Right atrium auricular region (tissue), 2 donors: ENCODE measurements around the gene LAMC3. TPM values are rescaled to one million over a fixed set of nuclear protein-coding genes. Genes with fewer than 3 reads are reported as not detected.
A peak's percentile ranks its signal among the peaks of the same experiment; 100 is the strongest.

Experiments
- DNase-seq: peaks from one replicate; pipeline ENCODE4 v3.0.0-alpha.2; 2019; ENCODE audit warnings: low spot score
- H3K27ac ChIP-seq, 2 donors: fragments of 200-600 bp; sonication (generic); 1 replicate in 1 of 2; 2 replicates in 1 of 2; pipeline ENCODE4 v1.5.1; 2016 to 2019
- H3K27me3 ChIP-seq, 2 donors: fragments of 200-600 bp; sonication (generic); one replicate each; pipeline versions ENCODE4 v1.5.1 to v1.6.0; 2017 to 2019
- H3K36me3 ChIP-seq: fragments of 200-600 bp; sonication (generic); one replicate; pipeline ENCODE4 v1.5.1; 2016
- H3K4me1 ChIP-seq, 2 donors: fragments of 200-600 bp; sonication (generic); one replicate each; pipeline versions ENCODE4 v1.5.1 to v1.6.0; 2017 to 2019
- H3K4me3 ChIP-seq, 2 donors: fragments of 200-600 bp; sonication (generic); 1 replicate in 1 of 2; 2 replicates in 1 of 2; pipeline ENCODE4 v1.5.1; 2017 to 2019; ENCODE audit warnings: mild to moderate bottlenecking in 1 of 2, moderate library complexity in 1 of 2
- H3K9me3 ChIP-seq, 2 donors: fragments of 200-600 bp; sonication (generic); one replicate each; pipeline ENCODE4 v1.5.1; 2019
- CTCF ChIP-seq, 2 donors: fragments of 200-600 bp; sonication (generic); IDR thresholded peaks; one replicate each; pipeline ENCODE4 v1.5.1; 2019; ENCODE audit warnings: antibody characterized with exemption in 2 of 2
- total RNA-seq, 2 donors: library from RNA; depleted of rRNA; stranded (reverse); fragments of >200 nt; gene quantifications; one replicate each; pipeline ENCODE4 v1.1.0, GENCODE V29; 2016

Gene LAMC3
- total RNA-seq, 2 donors from 2014 or later: 0.56 to 1.6 TPM

- no peak overlapping the region for H3K4me3 ChIP-seq
- DNase-seq: peak; percentile 73
- no peak for TF ChIP-seq CTCF (IDR thresholded peaks at IDR 0.05)
- H3K27me3 ChIP-seq: no peaks in the 10 kb centered on the region
- no peak overlapping the region for H3K27ac ChIP-seq
- H3K4me1 ChIP-seq: peaks cover 0 to 10% of the 10 kb centered on the region in 2 donors
- peaks cover 0 to 8% of the 10 kb centered on the region in 2 donors for H3K9me3 ChIP-seq
- no peaks in the 10 kb centered on the region for H3K36me3 ChIP-seq
These were observed 46.3 kb upstream of the LAMC3 start for GRCh38 chr9:130962418-130963316.

GRCh38 chr9:130963337-130963908 lies 45.6 kb upstream of the LAMC3 start:
- no peak for DNase-seq

DNA sequence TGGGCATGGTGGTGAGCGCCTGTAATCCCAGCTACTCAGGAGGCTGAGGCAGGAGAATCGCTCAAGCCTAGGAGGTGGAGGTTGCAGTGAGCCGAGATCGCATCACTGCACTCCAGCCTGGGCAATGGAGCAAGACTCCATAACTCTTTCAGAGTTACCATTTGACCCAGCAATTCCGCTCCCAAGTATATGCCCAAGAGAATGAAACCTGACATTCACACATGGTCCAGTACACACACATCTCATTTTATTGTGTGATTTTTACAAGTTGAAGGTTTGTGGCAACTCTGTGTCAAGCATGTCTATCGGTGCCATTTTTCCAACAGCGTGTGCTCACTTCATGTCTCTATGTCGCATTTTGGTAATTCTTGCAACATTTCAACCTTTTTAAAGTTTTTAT lies 45.1 kb upstream of the LAMC3 start:
- TF ChIP-seq CTCF (IDR thresholded peaks at IDR 0.05): no peak
- no peaks in the 10 kb centered on the region for H3K27me3 ChIP-seq
- peaks cover 0 to 10% of the 10 kb centered on the region in 2 donors for H3K4me1 ChIP-seq
- no peak overlapping the region for H3K4me3 ChIP-seq
- H3K27ac ChIP-seq: no peak overlapping the region
- DNase-seq: no peak
- no peaks in the 10 kb centered on the region for H3K36me3 ChIP-seq
- peaks cover 0 to 8% of the 10 kb centered on the region in 2 donors for H3K9me3 ChIP-seq

More at GRCh38 chr9:130963337-130963908, 45.6 kb upstream of the LAMC3 start:
- no peaks in the 10 kb centered on the region for H3K27me3 ChIP-seq
- no peak for TF ChIP-seq CTCF (IDR thresholded peaks at IDR 0.05)
- peaks cover 0 to 10% of the 10 kb centered on the region in 2 donors for H3K4me1 ChIP-seq
- no peaks in the 10 kb centered on the region for H3K36me3 ChIP-seq
- H3K4me3 ChIP-seq: no peak overlapping the region
- H3K27ac ChIP-seq: no peak overlapping the region
- H3K9me3 ChIP-seq: peaks cover 0 to 8% of the 10 kb centered on the region in 2 donors

- peaks cover 0 to 8% of the 10 kb centered on the region in 2 donors for H3K9me3 ChIP-seq
- peaks cover 0 to 10% of the 10 kb centered on the region in 2 donors for H3K4me1 ChIP-seq
- no peak for TF ChIP-seq CTCF (IDR thresholded peaks at IDR 0.05)
- no peaks in the 10 kb centered on the region for H3K27me3 ChIP-seq
- H3K27ac ChIP-seq: no peak overlapping the region
- H3K36me3 ChIP-seq: no peaks in the 10 kb centered on the region
- no peak overlapping the region for H3K4me3 ChIP-seq
- DNase-seq: no peak
These were observed 43.3 kb upstream of the LAMC3 start for GRCh38 chr9:130965680-130966079.

DNA sequence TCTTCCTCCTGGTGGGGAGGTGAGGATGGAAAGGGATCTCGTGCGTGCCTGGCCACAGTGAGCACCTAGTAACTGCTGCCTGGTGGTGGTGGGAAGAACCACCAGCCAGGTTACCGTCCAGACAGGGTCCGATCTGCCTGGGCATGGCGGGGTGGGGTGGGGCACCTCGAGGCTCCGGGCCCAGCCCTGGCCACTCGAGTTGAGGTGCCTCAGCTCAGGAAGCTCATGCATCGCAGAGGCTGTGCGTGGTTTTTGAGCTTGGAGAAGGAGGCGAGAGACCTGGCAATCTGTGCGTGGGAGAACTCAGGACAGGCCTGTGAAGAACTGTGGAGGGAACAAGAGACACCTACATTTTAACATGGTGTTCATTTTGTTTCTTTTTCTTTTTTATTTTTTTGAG lies 38.9 kb upstream of the LAMC3 start:
- no peak overlapping the region for H3K4me3 ChIP-seq
- no peaks in the 10 kb centered on the region for H3K9me3 ChIP-seq
- no peaks in the 10 kb centered on the region for H3K27me3 ChIP-seq
- DNase-seq: no peak
- H3K36me3 ChIP-seq: no peaks in the 10 kb centered on the region
- H3K4me1 ChIP-seq: no peaks in the 10 kb centered on the region
- no peak overlapping the region for H3K27ac ChIP-seq
- no peak for TF ChIP-seq CTCF (IDR thresholded peaks at IDR 0.05)
